Heart left ventricle (tissue), 16 donors: ENCODE data around the gene BTG1. TPM values are rescaled to one million over a fixed set of nuclear protein-coding genes. Genes with fewer than 3 reads are reported as not detected.

Experiments used
- ATAC-seq, 4 donors: fragments of 200-7000 bp; cut with Tn5 transposase; one replicate each; pipeline ENCODE4 v1.9.1; 2020 to 2022; ENCODE audit warnings: moderate library complexity in 4 of 4, mild to moderate bottlenecking in 3 of 4, moderate number of reproducible peaks in 1 of 4
- DNase-seq, 5 donors: peaks; one replicate each; pipeline ENCODE4 v3.0.0-alpha.2; 2020
- H3K27ac ChIP-seq, 12 donors: fragments of 200-600 bp; sonication (generic) in 4 of 12; one replicate each; pipeline versions ENCODE4 v1.5.0 to v1.8.0; 2016 to 2022; ENCODE audit warnings: mild to moderate bottlenecking in 2 of 12
- H3K27me3 ChIP-seq, 9 donors: fragments of 200-600 bp; sonication (generic) in 2 of 9; one replicate each; pipeline versions ENCODE4 v1.5.1 to v1.8.0; 2016 to 2022; ENCODE audit warnings: mild to moderate bottlenecking in 3 of 9
- H3K36me3 ChIP-seq, 9 donors: fragments of 200-600 bp; sonication (generic) in 2 of 9; one replicate each; pipeline versions ENCODE4 v1.5.0 to v1.8.0; 2018 to 2022; ENCODE audit warnings: mild to moderate bottlenecking in 2 of 9
- H3K4me1 ChIP-seq, 12 donors: fragments of 200-600 bp; sonication (generic) in 4 of 12; one replicate each; pipeline versions ENCODE4 v1.5.0 to v1.8.0; 2016 to 2022; ENCODE audit warnings: mild to moderate bottlenecking in 3 of 12
- H3K4me3 ChIP-seq, 12 donors: fragments of 200-600 bp; sonication (generic) in 4 of 12; one replicate each; pipeline versions ENCODE4 v1.5.0 to v1.8.0; 2017 to 2022; ENCODE audit warnings: mild to moderate bottlenecking in 9 of 12, moderate library complexity in 4 of 12
- H3K9me3 ChIP-seq, 12 donors: fragments of 200-600 bp; sonication (generic) in 4 of 12; one replicate each; pipeline versions ENCODE4 v1.5.0 to v1.8.0; 2016 to 2022; ENCODE audit warnings: mild to moderate bottlenecking in 1 of 12
- CTCF ChIP-seq, 12 donors: fragments of 200-600 bp; sonication (generic) in 4 of 12; IDR thresholded peaks; one replicate each; pipeline versions ENCODE4 v1.5.0 to v1.8.0; 2018 to 2022; ENCODE audit warnings: antibody characterized with exemption in 12 of 12, mild to moderate bottlenecking in 5 of 12
- POLR2A ChIP-seq, 2 donors: fragments of 450-650 bp; IDR thresholded peaks; one replicate each; pipeline ENCODE4 v1.6.1; 2017; ENCODE audit warnings: antibody characterized with exemption in 2 of 2, mild to moderate bottlenecking in 2 of 2, moderate library complexity in 2 of 2
- WGBS, 4 donors: extraction: QIAGEN DNeasy Blood & Tissue Kit in 2 of 4; methylation state at CpG; one replicate each; pipeline versions ENCODE4 v1.1.5 to v1.1.7; 2013 to 2018; 5-methylcytosine and 5-hydroxymethylcytosine counted together
- intact Hi-C, 10 donors: fragments of 100-400 bp; cut with DNase I; formaldehyde crosslinking; loops; one replicate each; pipeline versions ENCODE4 v1.11.1 to v1.14.2; 2022
- polyA plus RNA-seq, 2 donors: library from polyadenylated mRNA; stranded (reverse); fragments of 200-250 nt; gene quantifications; one replicate each; pipeline ENCODE4 v1.2.3, GENCODE V29; 2013
- total RNA-seq, 9 donors: library from RNA; depleted of rRNA in 2 of 9; stranded (reverse); fragments of >200 nt in 2 of 9; fragmentation: NEBNext Ultra II Directional in 3 of 9; extraction: Animal tissue kit (Norgen Biotek cat#: 25700) in 3 of 9; gene quantifications; one replicate each; pipeline versions ENCODE4 v1.1.0 to v1.2.4, GENCODE V29; 2016 to 2023
- donor health status: ischemic (EF 13 %, LVEDD 7.1; RV severe dilation, severe dysfunction).
- donor health status: healthy with polysubstance abuse.
- donor health status: DM: no; HTN: yes; CAD: no.
- donor health status: DM: no; HTN: no; CAD: no.
- donor health status: ischemic (EF 25% LVEDD 6.9; RV normal size, moderate dysfunction).
- donor health status: ischemic (EF 25% LVEDD 5.7; RV mildly dilated, moderate dysfunction).
- donor health status: healthy.
- donor health status: DM: yes; HTN: yes; CAD: no.
- donor health status: ischemic (EF 35%, LVEDD 5.7; RV mildly dilated, moderate dysfunction).
- donor health status: nonischemic (EF 11% LVEDD 7.7; RV severe dilation, severe dysfunction).
- donor health status: DM: yes; HTN: yes; CAD: no.
- donor health status: PGD.
- donor health status: ischemic (EF 29% LVEDD 5.4; RV normal size, mild dysfunction).
- donor health status: nonischemic (EF 23%, LVEDD 6.1; RV moderate dilation, normal function).

Gene BTG1
- total and polyA plus RNA-seq, 11 donors, result 20.5 to 120 (median 56.3) TPM

DNA sequence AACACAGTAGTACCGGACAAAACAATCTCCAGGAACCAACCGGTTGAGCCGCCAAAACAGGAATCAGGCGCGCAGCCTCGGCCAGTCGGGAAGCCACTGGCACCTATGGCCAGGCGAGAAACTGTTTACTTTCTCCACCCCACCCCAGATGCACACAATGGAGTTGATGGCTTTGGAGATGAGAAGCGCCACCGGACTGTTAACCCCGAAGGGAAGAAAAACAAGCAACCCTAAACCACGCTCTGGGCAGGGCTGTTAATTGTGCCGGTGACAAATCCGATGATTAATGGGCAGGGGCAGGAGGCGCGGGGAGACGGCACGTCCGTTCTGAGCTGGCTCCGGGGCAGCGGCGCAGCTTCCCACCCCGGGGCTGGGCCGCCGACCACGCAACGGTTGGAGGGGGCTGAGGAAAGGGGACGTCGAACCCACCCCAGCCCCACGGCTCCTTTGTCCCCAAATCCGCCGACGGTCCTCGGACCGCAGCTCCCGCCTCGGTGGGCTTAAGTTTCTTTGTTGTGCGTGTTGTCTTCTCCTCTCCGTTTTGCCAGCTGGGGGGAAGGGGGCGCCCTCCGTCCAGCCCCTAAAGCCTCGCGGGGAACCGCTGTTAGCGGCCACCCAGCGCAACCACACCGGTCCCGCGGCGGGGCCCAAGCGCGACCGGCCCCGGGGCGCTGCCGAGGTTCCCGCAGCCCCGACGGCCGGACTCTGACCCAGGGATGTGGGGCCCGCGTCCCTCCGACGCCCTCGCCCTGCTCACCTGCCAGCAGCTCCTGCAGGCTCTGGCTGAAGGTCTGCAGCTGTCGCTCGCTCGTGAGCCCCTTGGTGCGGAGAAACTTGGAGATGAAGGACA is 790 bp downstream of the BTG1 start:
- DNase-seq (peak; percentile 46 to 82 (median 63)), ATAC-seq (peak in 3 of 4 donors; percentile 3 to 15 (median 5))
- Histone ChIP-seq H3K36me3 (peaks cover 0 to 32% (median 20%) of the 10 kb centered on the region in 9 donors), H3K9me3 (no peaks in the 10 kb centered on the region), H3K4me3 (peak overlapping the region; percentile 76 to 96 (median 92)), H3K27ac (peak overlapping the region; percentile 92 to 100 (median 98)), H3K4me1 (peaks cover 0 to 42% (median 6%) of the 10 kb centered on the region in 12 donors), H3K27me3 (no peaks in the 10 kb centered on the region)
- WGBS, 4 donors, result 0 to 1% (median 0%) methylated on average over 17 to 69 of the region's 69 CpGs
- no peak for TF ChIP-seq POLR2A (IDR thresholded peaks at IDR 0.05)
- peak in 6 of 12 donors; percentile 5 to 30 (median 14) for TF ChIP-seq CTCF (IDR thresholded peaks at IDR 0.05)
- intact Hi-C loops, result loop anchor here (1.0 to 10.0 kb wide), 27 partner anchors 72 to 763 kb away; no protein-coding TSS in a partner anchor

DNA sequence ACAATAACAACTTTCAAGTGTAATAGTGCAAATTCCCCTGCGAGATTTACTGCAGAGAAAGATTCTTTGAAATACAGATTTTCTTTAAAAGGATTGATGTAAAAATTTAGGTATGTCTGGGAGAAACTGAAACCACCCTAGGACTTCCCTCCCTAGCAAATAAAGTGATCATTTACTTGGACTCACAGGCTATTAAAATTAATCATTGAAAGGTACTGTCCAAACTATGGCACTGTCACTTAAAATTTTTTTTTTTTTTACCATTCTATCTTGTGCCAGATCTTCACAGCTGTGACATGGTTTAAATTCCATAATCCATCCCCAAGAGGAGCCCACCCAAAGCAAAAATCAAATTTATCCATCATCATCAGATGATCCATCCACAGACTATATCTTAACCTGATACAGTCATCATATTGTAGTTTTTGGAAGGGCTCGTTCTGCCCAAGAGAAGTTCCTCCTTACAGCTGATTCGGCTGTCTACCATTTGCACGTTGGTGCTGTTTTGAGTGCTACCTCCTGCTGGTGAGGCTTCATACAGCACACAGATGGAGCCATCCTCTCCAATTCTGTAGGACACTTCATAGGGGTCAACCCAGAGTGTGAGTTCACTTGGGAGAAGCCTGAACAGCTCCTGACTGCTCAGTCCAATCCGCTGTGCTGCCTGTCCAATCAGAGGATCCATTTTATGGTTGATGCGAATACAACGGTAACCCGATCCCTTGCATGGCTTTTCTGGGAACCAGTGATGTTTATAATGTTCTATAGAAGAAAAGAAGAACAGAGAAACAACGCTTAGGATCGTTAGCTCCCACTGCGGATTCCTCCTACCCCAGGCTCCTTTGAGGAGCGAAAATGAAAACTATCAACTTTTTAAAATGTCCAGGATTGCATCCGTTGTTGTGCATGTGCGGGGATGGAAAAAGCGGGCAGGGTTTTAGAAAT is 1.7 kb downstream of the BTG1 start:
- peak overlapping the region; percentile 92 to 100 (median 98) for H3K27ac ChIP-seq
- peaks cover 0 to 51% (median 12%) of the 10 kb centered on the region in 12 donors for H3K4me1 ChIP-seq
- peak in 4 of 5 donors; percentile 74 to 79 (median 78) for DNase-seq
- peak; percentile 68 to 76 (median 70) for ATAC-seq
- H3K36me3 ChIP-seq, result peaks cover 0 to 37% (median 20%) of the 10 kb centered on the region in 9 donors
- 0 to 1% (median 1%) methylated on average over 15 of the region's 15 CpGs for WGBS, 4 donors
- H3K9me3 ChIP-seq, result no peaks in the 10 kb centered on the region
- peak; percentile 63 to 81 (median 70) for TF ChIP-seq CTCF (IDR thresholded peaks at IDR 0.05)
- TF ChIP-seq POLR2A (IDR thresholded peaks at IDR 0.05), result peak in 1 of 2 donors; percentile 52
- H3K27me3 ChIP-seq, result no peaks in the 10 kb centered on the region
- H3K4me3 ChIP-seq, result peak overlapping the region; percentile 76 to 96 (median 92)
- intact Hi-C loops, result loop anchor here (1.0 to 10.0 kb wide), 22 partner anchors 101 to 762 kb away; no protein-coding TSS in a partner anchor

- TF ChIP-seq CTCF (IDR thresholded peaks at IDR 0.05) (no peak), POLR2A (IDR thresholded peaks at IDR 0.05) (no peak)
- Histone ChIP-seq H3K27me3 (no peaks in the 10 kb centered on the region), H3K4me3 (peak overlapping the region; percentile 76 to 96 (median 92)), H3K27ac (peak overlapping the region; percentile 92 to 100 (median 98)), H3K36me3 (peaks cover 0 to 37% (median 20%) of the 10 kb centered on the region in 9 donors), H3K9me3 (no peaks in the 10 kb centered on the region), H3K4me1 (peaks cover 0 to 58% (median 18%) of the 10 kb centered on the region in 12 donors)
- 0 to 3% (median 1%) methylated on average over 1 of the region's 1 CpG for WGBS, 4 donors
- ATAC-seq (no peak), DNase-seq (no peak)
- intact Hi-C loops, result loop anchor here (2.0 to 10.0 kb wide), 18 partner anchors 102 to 761 kb away; no protein-coding TSS in a partner anchor
Measured at GRCh38 chr12:92143258-92143657, 2.4 kb downstream of the BTG1 start.
